B cell (primary cell): ENCODE measurements around the gene SAP30L. TPM values are rescaled to one million over a fixed set of nuclear protein-coding genes. Genes with fewer than 3 reads are reported as not detected.

Experiments used
- ATAC-seq: fragments of 200-7000 bp; cut with Tn5 transposase; one replicate; pipeline ENCODE4 v1.10.0; 2021; ENCODE audit warnings: low read depth, mild to moderate bottlenecking, moderate number of reproducible peaks, moderate library complexity
- CTCF ChIA-PET: fragments of 350-600 bp; sonication (Branson Sonifier 250); formaldehyde crosslinking; loops from one replicate; lab custom pipeline; 2021; ENCODE audit warnings: antibody characterized with exemption, inconsistent platforms; lab: Charles Lee
- POLR2A ChIA-PET: fragments of 350-600 bp; sonication (Branson Sonifier 250); formaldehyde crosslinking; loops from one replicate; lab custom pipeline; 2021; ENCODE audit warnings: antibody characterized with exemption; lab: Charles Lee
- DNase-seq: peaks from one replicate; pipeline ENCODE4 v3.0.0; 2013
- H2AFZ ChIP-seq: 2 replicates; pipeline ENCODE4 v1.6.1; 2012; ENCODE audit warnings: mild to moderate bottlenecking, low read depth, low read length; ENCODE audit not compliant: insufficient read depth, poor library complexity, severe bottlenecking
- H3K27ac ChIP-seq, 2 donors: 1 replicate in 1 of 2; 2 replicates in 1 of 2; pipeline ENCODE4 v1.5.1; 2012 to 2013; ENCODE audit warnings: low read length in 2 of 2, mild to moderate bottlenecking in 2 of 2, moderate library complexity in 1 of 2
- H3K27me3 ChIP-seq, 4 experiments: fragments of 200-600 bp in 1 of 4; sonication (generic) in 1 of 4; replicated peaks in 1 of 4; 1 replicate in 2 of 4; 2 replicates in 2 of 4; pipeline versions ENCODE4 v1.6.1 to v1.7.0; 2013 to 2016; ENCODE audit warnings: low read length in 3 of 4, mild to moderate bottlenecking in 2 of 4, mixed read lengths in 1 of 4, moderate library complexity in 1 of 4; ENCODE audit not compliant: insufficient read depth in 4 of 4, control insufficient read depth in 3 of 4; ENCODE audit errors: control extremely low read depth in 1 of 4
- H3K36me3 ChIP-seq, 2 experiments: replicated peaks in 1 of 2; 1 replicate in 1 of 2; 2 replicates in 1 of 2; pipeline versions ENCODE4 v1.6.1 to v1.7.1; 2013; ENCODE audit warnings: low read length in 1 of 2; ENCODE audit not compliant: insufficient read depth in 2 of 2, control insufficient read depth in 1 of 2; ENCODE audit errors: control extremely low read depth in 1 of 2, extremely low read depth in 1 of 2
- H3K4me1 ChIP-seq, 2 donors: fragments of 200-600 bp in 1 of 2; sonication (generic) in 1 of 2; 1 replicate in 1 of 2; 2 replicates in 1 of 2; pipeline versions ENCODE4 v1.5.1 to v1.6.1; 2013 to 2017; ENCODE audit warnings: low read length in 2 of 2; ENCODE audit not compliant: control insufficient read depth in 2 of 2, insufficient read depth in 2 of 2
- H3K4me2 ChIP-seq: replicated peaks from 2 replicates; pipeline ENCODE3; 2012; ENCODE audit warnings: mild to moderate bottlenecking, low read depth, low read length; ENCODE audit not compliant: poor library complexity, severe bottlenecking
- H3K4me3 ChIP-seq, 5 experiments: fragments of 200-600 bp in 1 of 5; sonication (generic) in 1 of 5; 1 replicate in 3 of 5; 2 replicates in 2 of 5; pipeline versions ENCODE4 v1.5.1 to v1.7.0; 2011 to 2016; ENCODE audit warnings: low read length in 4 of 5, mild to moderate bottlenecking in 4 of 5, low read depth in 2 of 5, control low read depth in 1 of 5, moderate library complexity in 1 of 5; ENCODE audit not compliant: insufficient read depth in 1 of 5; ENCODE audit errors: control extremely low read depth in 1 of 5, extremely low read depth in 1 of 5
- H3K79me2 ChIP-seq: fragments of 200-600 bp; sonication (generic); one replicate; pipeline ENCODE4 v1.6.0; 2016; ENCODE audit warnings: low read length; ENCODE audit not compliant: control insufficient read depth, insufficient read depth
- H3K9ac ChIP-seq: fragments of 200-600 bp; sonication (generic); 2 replicates; pipeline ENCODE4 v1.6.1; 2017; ENCODE audit warnings: mild to moderate bottlenecking, low read length, moderate library complexity
- H3K9me3 ChIP-seq, 3 donors: one replicate each; pipeline versions ENCODE4 v1.6.1 to v1.7.1; 2013; ENCODE audit warnings: low read length in 2 of 3; ENCODE audit not compliant: control insufficient read depth in 2 of 3, insufficient read depth in 1 of 3; ENCODE audit errors: control extremely low read depth in 1 of 3
- H4K20me1 ChIP-seq: 2 replicates; pipeline ENCODE4 v1.6.0; 2012; ENCODE audit warnings: mild to moderate bottlenecking, low read length; ENCODE audit not compliant: insufficient read depth, control insufficient read depth, poor library complexity, severe bottlenecking
- H3K27ac Mint-ChIP-seq: one replicate; pipeline ENCODE4 v1.8.0; 2021; ENCODE audit warnings: mixed read lengths
- H3K27me3 Mint-ChIP-seq: one replicate; pipeline ENCODE4 v1.8.0; 2021; ENCODE audit warnings: mixed read lengths
- H3K4me1 Mint-ChIP-seq: one replicate; pipeline ENCODE4 v1.8.0; 2021; ENCODE audit warnings: mixed read lengths
- H3K4me3 Mint-ChIP-seq: one replicate; pipeline ENCODE4 v1.8.0; 2021; ENCODE audit warnings: mixed read lengths
- H3K9me3 Mint-ChIP-seq: one replicate; pipeline ENCODE4 v1.8.0; 2022; ENCODE audit warnings: mixed read lengths; ENCODE audit not compliant: insufficient read depth
- CTCF ChIP-seq: fragments of 200-600 bp; IDR thresholded peaks from one replicate; pipeline ENCODE4 v1.8.0; 2022; ENCODE audit warnings: antibody characterized with exemption, mild to moderate bottlenecking
- EZH2 ChIP-seq: IDR thresholded peaks from 2 replicates; pipeline ENCODE4 v1.6.1; 2012; ENCODE audit warnings: borderline replicate concordance, low read depth, mild to moderate bottlenecking, moderate library complexity, low read length; ENCODE audit not compliant: insufficient read depth, poor library complexity, severe bottlenecking
- WGBS: methylation state at CpG from one replicate; pipeline ENCODE4 v1.1.5; 2013; ENCODE audit warnings: missing lambda C conversion rate; ENCODE audit not compliant: insufficient coverage; 5-methylcytosine and 5-hydroxymethylcytosine counted together
- intact Hi-C: fragments of 100-400 bp; cut with micrococcal nuclease; formaldehyde crosslinking; loops from one replicate; pipeline ENCODE4 v1.10.0; 2022
- polyA plus RNA-seq: library from polyadenylated mRNA; depleted of rRNA; stranded (reverse); fragments of >200 nt; gene quantifications from 2 replicates; pipeline ENCODE4 v1.2.3, GENCODE V29; 2012
- total RNA-seq, 2 donors: library from RNA; stranded (reverse); fragments of 120-200 nt in 1 of 2; gene quantifications; 1 replicate in 1 of 2; 2 replicates in 1 of 2; pipeline versions ENCODE4 v1.2.3 to v1.2.4, GENCODE V29; 2013 to 2022

SAP30L gene
- total and polyA plus RNA-seq, 2 donors (not counting 1 experiment from before 2014, with no cell fraction given) = 34.8 to 41.5 TPM

GRCh38 chr5:154467655-154468354, 22.0 kb downstream of the SAP30L start:
- Histone ChIP-seq H3K4me2 (no peak overlapping the region), H2AFZ (no peak overlapping the region), H3K9me3 (peaks cover 0 to 2% (median 0%) of the 10 kb centered on the region in 3 donors), H3K9ac (no peak overlapping the region), H3K27ac (no peak overlapping the region), H3K79me2 (no peaks in the 10 kb centered on the region), H3K27me3 (peaks cover 0 to 44% (median 32%) of the 10 kb centered on the region in 4 experiments), H4K20me1 (no peaks in the 10 kb centered on the region), H3K4me3 (no peak overlapping the region), H3K36me3 (no peaks in the 10 kb centered on the region), H3K4me1 (peaks cover 0 to 10% of the 10 kb centered on the region in 2 donors)
- ChIA-PET POLR2A (no interaction called here), CTCF (interaction anchor here (0.6 to 3.4 kb wide), 22 partner anchors 9 to 898 kb away, joined by 3 to 14 read pairs (median 5); partner anchors contain the start of gene HAND1)
- H3K27ac Mint-ChIP-seq = no peak overlapping the region
- ATAC-seq (peak; percentile 86), DNase-seq (peak; percentile 79)
- no peak for TF ChIP-seq EZH2
- peak; percentile 95 for TF ChIP-seq CTCF
- H3K27me3 Mint-ChIP-seq = peaks cover 39% of the 10 kb centered on the region
- 45% methylated on average over 17 of the region's 18 CpGs for WGBS
- no peak overlapping the region for H3K4me3 Mint-ChIP-seq
- H3K4me1 Mint-ChIP-seq = no peaks in the 10 kb centered on the region
- H3K9me3 Mint-ChIP-seq = no peaks in the 10 kb centered on the region
- intact Hi-C loops = loop anchor here (1.0 to 5.0 kb wide), 4 partner anchors 108 to 679 kb away; no protein-coding TSS in a partner anchor

- no peak overlapping the region for H3K4me2 ChIP-seq
- H3K27me3 ChIP-seq = peaks cover 0 to 68% (median 56%) of the 10 kb centered on the region in 4 experiments
- DNase-seq = no peak
- H3K27ac ChIP-seq = no peak overlapping the region
- peaks cover 22 to 33% of the 10 kb centered on the region in 2 donors for H3K4me1 ChIP-seq
- no CpG with 5 or more reads among the region's 2 CpGs for WGBS
- Mint-ChIP-seq H3K27ac (no peak overlapping the region), H3K9me3 (no peaks in the 10 kb centered on the region), H3K27me3 (peaks cover 58% of the 10 kb centered on the region), H3K4me1 (peaks cover 17% of the 10 kb centered on the region), H3K4me3 (no peak overlapping the region)
- ChIA-PET CTCF (interaction anchor here (0.7 to 3.0 kb wide), 5 partner anchors 11 to 371 kb away, joined by 3 to 14 read pairs (median 5); no protein-coding TSS in a partner anchor), POLR2A (no interaction called here)
- H3K79me2 ChIP-seq = no peaks in the 10 kb centered on the region
- H3K4me3 ChIP-seq = no peak overlapping the region
- no peak overlapping the region for H3K9ac ChIP-seq
- intact Hi-C loops = no loop called here
- H2AFZ ChIP-seq = no peak overlapping the region
- no peak for ATAC-seq
- H4K20me1 ChIP-seq = no peaks in the 10 kb centered on the region
- no peaks in the 10 kb centered on the region for H3K36me3 ChIP-seq
- TF ChIP-seq EZH2 (no peak), CTCF (no peak)
- H3K9me3 ChIP-seq = peaks cover 0 to 20% (median 6%) of the 10 kb centered on the region in 3 donors
Observed at GRCh38 chr5:154470137-154470536, 24.3 kb downstream of the SAP30L start.
